Stimulated activated CD8-positive, alpha-beta memory T cell treated with anti-CD3 and anti-CD28 coated beads, Interleukin-12 subunit alpha, Interleukin-12 subunit beta, amount 100 ng/mL, for 24 hours (primary cell): ENCODE data around the gene YTHDF1.

Experiments used
- DNase-seq: peaks from one replicate; pipeline ENCODE4 v3.0.0-alpha.2; 2020; ENCODE audit errors: extremely low read depth

YTHDF1 gene

DNA sequence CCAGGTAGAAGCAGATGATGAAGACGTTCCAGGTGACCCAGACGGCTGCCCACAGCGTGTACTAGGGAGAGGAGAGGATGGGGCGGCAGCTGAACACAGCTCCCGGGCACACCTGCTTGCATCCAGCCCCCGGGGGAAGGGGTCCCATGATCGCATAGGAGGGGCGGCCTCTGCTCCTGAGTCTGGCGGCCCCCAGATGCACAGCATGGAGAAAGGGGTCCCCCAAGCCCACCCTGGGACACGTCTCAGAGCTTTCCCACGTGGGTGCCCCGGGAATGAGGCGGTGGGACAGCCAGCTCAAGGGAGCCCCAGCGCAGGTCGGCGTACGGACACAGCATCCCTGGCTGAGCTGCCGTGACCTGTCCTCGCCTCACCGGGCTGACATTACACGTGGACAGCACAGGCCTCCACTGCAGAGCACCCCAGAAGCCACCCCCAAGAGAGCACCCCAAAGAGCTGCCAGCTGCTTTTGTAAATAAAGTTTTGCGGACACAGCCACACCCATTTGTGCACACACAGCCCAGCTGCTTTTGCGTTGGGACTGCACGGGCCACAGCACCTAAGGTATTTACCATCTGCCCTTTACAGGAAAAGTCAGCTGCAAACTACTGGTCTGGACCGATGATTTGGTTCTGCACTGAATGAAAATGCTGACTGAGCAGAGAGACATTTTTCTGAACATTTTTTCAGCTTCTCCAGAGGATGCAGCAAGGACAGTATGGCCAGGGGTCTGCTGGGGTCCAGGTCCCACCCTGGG lies 33.1 kb upstream of the YTHDF1 start:
- no peak for DNase-seq

- DNase-seq, result no peak
Observed at GRCh38 chr20:63247671-63248228, 31.8 kb upstream of the YTHDF1 start.

DNA sequence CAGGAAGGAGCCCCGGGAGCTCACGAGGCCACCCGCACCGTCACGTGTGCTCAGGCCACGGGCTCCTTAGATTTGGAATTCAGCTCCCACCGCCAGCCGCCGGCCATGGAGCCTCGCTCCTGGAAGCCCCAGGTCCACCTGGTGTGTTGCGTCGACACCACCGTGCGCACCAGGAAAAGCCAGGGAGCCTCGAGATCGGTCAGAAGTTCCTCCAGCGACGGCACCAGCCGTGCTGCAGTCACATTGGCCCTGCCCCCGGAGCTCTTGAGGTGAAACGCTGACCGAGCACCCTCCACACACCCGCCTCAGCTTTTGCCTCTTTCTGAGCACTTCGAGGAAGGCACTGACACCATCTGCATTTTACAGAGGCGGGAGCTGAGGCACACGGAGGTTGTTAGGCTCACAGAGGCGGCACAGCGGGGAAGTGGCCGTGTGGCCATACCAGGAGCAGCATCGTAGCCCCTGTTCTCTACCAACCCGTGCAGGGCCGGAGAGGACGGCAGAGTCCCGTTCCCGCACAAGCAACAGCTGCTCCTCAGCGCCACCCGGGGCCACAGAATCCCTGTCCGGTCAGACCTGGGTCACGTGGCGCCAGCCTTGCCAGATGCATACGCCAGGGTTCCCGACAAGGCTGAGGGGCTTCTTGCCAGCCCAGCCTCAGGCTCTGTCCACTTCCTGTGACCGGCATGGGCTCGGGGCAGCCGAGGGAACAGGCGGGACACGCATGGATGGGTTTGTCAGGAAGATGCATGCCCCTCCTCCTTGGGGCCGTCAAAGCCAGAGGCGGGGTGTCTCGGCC lies 30.8 kb upstream of the YTHDF1 start:
- no peak for DNase-seq

DNA sequence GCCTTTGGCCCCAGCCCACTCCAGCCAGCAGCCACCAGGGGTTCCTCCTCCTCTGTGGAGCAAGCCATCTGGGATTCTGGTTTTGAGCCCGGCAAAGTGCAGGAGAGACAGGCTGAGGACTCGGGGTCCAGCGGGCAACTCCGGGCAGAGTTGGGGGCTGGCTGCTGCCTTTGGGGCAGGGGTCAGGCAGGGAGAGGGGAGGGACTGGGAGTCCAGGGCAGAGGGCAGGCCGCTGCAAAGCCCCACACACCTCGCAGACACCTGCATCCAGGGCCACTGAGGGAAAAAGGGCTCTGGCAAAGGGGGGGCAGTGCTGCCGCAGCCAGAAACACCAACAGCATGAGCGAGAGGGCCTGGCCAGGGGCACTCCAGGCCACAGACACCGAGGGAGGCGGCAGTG lies 28.5 kb upstream of the YTHDF1 start:
- DNase-seq, result no peak

GRCh38 chr20:63243604-63244247 lies 27.8 kb upstream of the YTHDF1 start:
- DNase-seq, result no peak

GRCh38 chr20:63242736-63243135 lies 26.8 kb upstream of the YTHDF1 start:
- DNase-seq, result no peak

DNA sequence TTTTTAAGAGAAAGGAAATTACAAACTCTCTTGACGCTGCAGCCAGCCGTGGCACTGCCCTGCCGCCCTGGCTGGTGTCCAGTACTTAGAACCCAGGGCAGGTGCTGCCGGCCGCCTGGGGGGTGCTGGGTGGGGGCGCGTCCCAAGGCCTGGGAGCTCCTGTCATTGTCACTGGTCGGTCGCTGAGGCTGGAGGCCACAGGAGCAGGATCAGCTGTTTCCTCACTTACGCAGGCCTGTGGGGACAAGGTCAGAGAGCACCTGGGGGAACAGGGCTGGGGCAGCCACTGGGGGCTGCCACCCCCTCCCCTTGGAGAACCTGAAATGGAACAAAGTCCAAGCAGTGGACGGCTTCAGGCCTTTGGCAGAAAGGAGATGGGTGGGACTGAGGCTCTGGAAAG lies 25.3 kb upstream of the YTHDF1 start:
- no peak for DNase-seq

DNA sequence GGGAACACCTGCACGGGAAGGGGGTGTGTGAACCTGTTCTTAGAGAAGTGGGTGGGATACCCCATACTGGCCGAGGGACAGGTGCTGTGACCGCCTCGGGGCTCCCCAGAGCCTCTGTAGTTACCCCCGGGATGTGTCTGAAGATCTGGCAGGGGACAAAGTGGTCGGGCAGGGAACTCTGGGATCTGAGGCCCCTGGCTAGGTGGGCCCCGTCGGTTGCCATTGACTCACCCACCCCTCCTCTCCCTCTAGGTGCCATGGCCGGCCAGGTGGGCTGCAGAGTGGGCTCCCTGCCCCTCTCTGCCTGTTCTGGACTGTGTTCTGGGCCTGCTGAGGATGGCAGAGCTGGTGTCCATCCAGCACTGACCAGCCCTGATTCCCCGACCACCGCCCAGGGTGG lies 24.1 kb upstream of the YTHDF1 start:
- DNase-seq, result no peak

DNA sequence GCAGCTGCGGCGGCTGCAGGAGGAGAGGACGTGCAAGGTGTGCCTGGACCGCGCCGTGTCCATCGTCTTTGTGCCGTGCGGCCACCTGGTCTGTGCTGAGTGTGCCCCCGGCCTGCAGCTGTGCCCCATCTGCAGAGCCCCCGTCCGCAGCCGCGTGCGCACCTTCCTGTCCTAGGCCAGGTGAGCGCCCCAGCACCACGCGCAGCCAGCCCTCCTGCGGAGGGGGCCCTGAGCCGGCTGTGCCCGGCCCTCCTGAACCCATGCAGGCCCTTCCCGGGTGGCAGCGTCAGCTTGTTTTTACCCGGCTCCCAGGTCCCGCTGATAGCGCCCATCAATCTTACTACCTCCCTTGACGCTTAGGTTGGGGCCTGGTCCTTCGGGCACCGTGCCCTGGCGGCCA lies 23.5 kb upstream of the YTHDF1 start:
- DNase-seq, result no peak

- no peak for DNase-seq
Observed at GRCh38 chr20:63238514-63239125, 22.7 kb upstream of the YTHDF1 start.

DNA sequence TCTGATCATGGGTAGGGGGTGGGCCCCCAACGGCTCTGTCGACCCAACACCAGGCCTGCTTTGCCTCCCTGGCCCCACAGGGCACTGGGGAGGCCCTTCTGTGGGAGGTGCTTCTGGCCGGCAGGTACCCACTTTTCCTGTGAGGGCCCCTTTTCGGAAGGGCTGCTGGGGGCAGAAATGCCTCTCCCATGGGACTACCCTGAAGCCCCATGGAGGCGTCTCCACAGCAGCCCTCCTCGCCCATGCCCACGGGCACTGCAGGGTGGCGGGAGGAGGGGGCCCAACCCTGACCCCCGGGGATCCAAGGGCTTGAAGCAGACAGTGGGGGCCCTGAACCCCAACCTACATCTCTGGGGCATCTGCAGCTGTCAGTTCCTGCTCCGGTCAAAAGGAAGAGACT lies 22.1 kb upstream of the YTHDF1 start:
- DNase-seq, result no peak

DNA sequence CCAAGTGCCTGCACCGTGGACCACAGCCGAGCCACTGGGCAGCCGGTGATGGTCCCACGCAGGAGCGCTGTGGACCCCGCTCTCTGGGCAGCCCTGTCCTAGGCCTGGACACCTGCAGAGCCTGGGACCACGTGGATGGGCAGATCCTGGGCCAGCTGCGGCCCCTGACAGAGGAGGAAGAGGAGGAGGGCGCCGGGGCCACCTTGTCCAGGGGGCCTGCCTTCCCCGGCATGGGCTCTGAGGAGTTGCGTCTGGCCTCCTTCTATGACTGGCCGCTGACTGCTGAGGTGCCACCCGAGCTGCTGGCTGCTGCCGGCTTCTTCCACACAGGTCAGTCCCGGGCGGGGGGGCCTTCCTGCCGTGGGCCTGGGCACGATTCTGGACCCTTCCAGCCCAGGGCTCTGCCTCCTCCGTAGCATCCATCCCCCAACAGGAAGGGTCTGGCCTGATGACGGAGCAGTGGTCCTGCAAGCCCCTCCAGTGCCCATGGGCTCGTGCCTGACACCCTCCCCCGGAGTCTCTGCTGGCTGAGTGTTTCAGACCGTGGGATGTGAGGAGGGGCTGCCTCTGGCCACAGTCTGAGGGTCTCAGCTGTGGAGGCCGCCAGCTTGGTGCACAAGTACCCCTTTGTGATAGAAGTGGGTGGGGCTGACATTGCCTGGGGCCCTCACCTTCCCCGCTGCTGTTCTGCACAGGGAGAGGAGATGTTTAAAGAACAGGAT lies 20.3 kb upstream of the YTHDF1 start:
- no peak for DNase-seq

GRCh38 chr20:63235399-63235983 lies 19.6 kb upstream of the YTHDF1 start, which contains the start of gene BIRC7:
TSS of gene BIRC7 (plus strand) at chr20:63235905. CDS start at chr20:63236097, 192 bp downstream.
- DNase-seq, result no peak

- no peak for DNase-seq
Observed at GRCh38 chr20:63234693-63235398, 18.9 kb upstream of the YTHDF1 start.

DNA sequence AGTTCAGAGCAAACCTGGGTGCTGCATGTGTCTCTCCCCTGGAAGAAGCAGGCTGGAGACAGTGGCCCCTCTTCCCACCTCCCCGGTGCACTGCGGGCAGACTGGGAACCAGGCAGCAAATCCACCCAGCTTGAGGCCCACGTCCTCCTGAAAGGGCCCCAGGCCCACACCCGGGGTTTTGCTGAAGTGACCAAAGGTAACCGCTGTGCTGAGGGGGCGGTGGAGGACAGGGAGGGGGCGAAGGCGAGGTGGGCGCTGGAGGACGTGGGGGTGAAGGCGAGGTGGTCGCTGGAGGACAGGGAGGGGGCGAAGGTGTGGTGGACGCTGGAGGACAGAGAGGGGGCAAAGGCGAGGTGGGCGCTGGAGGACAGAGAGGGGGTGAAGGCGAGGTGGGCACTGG lies 18.0 kb upstream of the YTHDF1 start:
- no peak for DNase-seq

DNA sequence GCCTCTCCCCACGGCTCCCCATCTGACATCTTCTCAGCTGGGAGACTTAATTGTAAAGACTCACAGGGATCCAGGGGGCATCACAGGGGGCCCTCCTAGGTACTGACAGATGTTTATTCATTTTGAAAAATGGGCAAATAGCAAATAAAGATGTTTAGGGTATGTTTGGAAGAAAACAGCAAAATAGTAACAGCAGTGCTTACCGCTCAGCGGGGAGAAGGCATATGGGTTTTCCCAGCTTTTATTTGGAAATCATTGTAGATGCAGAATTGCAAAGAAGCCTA lies 17.1 kb upstream of the YTHDF1 start:
- no peak for DNase-seq

DNA sequence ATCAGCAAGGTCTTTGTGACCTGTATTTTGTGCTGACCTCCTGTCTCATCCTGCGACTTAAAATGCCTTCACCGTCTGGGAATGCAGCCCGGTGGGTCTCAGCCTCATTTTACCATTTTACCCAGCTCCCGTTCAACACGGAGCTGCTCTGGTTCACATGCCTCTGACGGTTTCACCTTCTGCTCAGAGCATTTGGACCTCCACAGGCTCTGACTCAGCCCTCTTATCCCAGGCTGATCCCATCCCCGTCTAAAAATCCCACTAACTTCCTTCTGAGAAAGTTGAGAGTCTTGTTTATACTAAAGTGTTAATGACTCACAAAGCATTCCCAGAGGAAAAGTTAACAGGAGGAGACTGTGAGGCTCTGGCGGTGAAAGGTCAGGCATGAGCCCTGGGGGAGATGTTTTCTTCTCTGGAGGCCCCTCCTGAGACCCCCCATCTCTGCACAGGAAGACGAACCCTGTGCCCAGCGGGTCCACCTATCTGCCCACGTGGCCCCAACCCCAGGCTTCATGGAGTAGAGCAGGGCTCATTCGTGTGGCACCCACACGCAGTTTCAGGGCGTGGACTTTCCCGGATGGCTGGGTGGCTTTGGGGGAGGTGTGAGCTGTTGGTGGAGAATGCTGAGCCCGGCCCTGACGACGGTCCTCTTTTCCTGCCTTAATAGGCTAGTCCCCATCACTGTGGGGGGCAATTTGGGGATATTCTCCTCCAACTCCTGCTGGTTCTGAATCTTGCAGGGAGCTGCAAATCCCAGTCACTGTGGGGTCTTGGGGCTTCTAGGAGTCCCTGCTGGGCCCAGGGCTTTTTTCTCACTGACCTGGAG lies 16.5 kb upstream of the YTHDF1 start:
- DNase-seq, result no peak

DNA sequence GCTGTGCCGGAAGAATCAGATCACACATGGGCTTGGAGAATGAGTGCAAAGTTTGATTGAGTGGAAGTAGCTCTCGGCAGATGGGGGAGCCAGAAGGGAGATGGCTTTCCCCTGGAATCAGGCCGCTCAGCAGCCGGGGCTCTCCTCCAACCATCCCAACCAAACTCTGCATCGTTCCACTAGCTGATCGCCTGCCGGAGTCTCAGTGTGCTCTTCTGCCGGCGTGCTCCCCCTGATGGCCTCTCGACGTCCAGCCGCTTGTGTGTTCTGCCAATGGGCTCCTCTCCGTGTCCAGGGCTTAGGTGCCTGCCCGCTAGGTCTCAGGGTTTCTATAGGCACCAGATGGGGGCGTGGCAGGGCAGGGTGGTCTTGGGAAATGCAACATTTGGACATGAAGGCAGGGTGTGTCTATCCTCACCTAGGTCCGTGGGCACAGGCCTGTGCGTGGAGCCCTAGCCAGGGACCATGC lies 14.9 kb upstream of the YTHDF1 start:
- no peak for DNase-seq

DNA sequence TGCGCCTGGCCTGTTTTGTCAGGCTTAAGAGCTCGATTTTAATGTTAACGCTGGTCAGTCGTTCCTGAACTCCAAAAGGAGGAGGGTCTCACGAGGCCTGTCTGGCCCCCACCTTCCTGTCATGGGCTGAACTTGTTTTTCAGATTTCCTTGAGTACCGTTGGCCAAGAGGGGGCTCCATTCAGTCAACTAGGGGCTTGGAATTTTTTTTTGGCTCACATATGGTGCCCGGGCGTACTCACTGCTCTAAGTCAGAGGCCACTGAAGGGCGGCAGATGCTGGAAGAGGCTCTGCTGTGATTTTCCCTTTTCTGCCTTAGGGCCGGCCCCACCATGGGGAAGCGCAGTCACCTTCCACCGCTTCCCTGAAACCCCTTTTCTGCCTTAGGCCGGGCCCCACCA lies 12.9 kb upstream of the YTHDF1 start:
- no peak for DNase-seq

- DNase-seq, result no peak
Observed at GRCh38 chr20:63227260-63227659, 11.3 kb upstream of the YTHDF1 start.
